ENCODE results near the gene PARN. TPM values are rescaled to one million over a fixed set of nuclear protein-coding genes. Genes with fewer than 3 reads are reported as not detected.

Gene PARN
- total and polyA plus RNA-seq, 2 of the 8 experiments (the other 6 are each of a cell fraction or from before 2014, with no cell fraction given) = 24.5 to 44.6 TPM

DNA sequence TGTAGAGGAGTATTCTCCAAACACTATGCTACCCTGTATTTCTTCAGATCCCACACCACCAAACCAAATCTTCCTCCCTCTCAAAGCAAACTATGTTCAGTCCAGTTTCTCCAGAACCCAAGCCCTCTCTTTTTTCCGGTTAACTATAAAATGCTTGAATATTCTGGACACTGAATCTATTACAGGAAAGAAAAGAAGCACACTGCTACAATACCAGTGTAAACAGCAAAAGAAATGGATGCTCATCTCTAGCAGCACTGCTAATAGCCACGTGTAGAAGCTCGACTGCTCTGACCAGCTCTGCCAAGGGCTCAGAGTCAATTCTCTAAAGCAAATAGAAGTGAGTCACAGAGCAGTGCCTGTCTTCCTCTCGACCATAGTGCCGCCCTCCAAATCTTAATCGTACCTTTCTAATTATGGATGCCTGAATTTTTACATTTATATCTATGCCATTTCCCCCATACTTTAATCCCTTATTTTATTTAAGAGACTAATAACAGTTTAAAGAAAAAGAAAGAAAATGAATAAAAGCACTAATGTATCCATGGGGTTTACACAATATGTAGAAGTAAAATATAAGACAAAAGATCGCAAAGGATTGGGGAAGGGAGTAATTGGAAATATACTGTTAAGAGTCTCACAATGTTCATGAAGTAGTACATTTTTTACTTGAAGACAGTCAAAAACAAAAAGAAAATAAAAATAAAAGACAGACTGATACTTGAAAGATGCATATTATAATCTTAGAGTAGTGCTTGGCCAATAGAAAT, 154.5 kb downstream of the PARN start:
- Histone ChIP-seq H3K4me3 (ENCODE audit: extremely low read depth in 1 of 4, insufficient read depth in 2 of 4, low read depth in 3 of 4, low read length in 4 of 4) (no peak overlapping the region), H4K8ac (ENCODE audit: extremely low read depth, insufficient read depth, low read length) (no peak overlapping the region), H3K4ac (replicated peaks; ENCODE audit: insufficient read length, low read depth, low read length) (no peak overlapping the region), H2BK12ac (ENCODE audit: low read depth, low read length) (no peak overlapping the region), H3K18ac (ENCODE audit: extremely low read depth, low read length) (no peak overlapping the region), H2BK15ac (ENCODE audit: low read length) (no peak overlapping the region), H4K5ac (ENCODE audit: insufficient read length, low read depth, low read length) (no peak overlapping the region), H3K14ac (ENCODE audit: insufficient read length) (no peak overlapping the region), H3K27me3 (replicated peaks in 1 of 4; ENCODE audit: control insufficient read depth in 3 of 4, extremely low read depth in 1 of 4, insufficient read depth in 3 of 4, low read length in 3 of 4) (no peaks in the 10 kb centered on the region), H2BK20ac (ENCODE audit: low read length) (no peak overlapping the region), H3K23me2 (ENCODE audit: low read depth, low read length) (no peaks in the 10 kb centered on the region), H3K79me2 (ENCODE audit: control insufficient read depth in 1 of 2, insufficient read depth in 2 of 2, low read length in 2 of 2) (no peaks in the 10 kb centered on the region), H2BK5ac (ENCODE audit: low read depth, low read length) (no peak overlapping the region), H3K9ac (replicated peaks in 1 of 4; ENCODE audit: extremely low read depth in 1 of 4, low read depth in 3 of 4, low read length in 3 of 4) (no peak overlapping the region), H3K27ac (ENCODE audit: low read depth, low read length) (no peak overlapping the region), H2AFZ (ENCODE audit: low read length) (no peak overlapping the region), H3K23ac (ENCODE audit: insufficient read length) (no peak overlapping the region), H3K9me3 (ENCODE audit: insufficient read depth in 2 of 2, low read depth in 1 of 2, low read length in 1 of 2) (peaks cover 0 to 4% of the 10 kb centered on the region in 2 experiments; a peak in 1 of 4 replicates), H2AK5ac (ENCODE audit: low read depth, low read length) (no peak overlapping the region), H2BK120ac (replicated peaks; ENCODE audit: low read depth, low read length) (no peak overlapping the region), H4K91ac (replicated peaks; ENCODE audit: insufficient read length, low read length) (no peak overlapping the region), H3K4me2 (ENCODE audit: insufficient read depth in 1 of 2, low read depth in 2 of 2, low read length in 2 of 2) (no peak overlapping the region), H4K20me1 (replicated peaks in 1 of 2; ENCODE audit: control insufficient read depth in 1 of 2, insufficient read depth in 2 of 2, low read length in 2 of 2) (no peaks in the 10 kb centered on the region), H3K56ac (replicated peaks; ENCODE audit: insufficient read length, low read depth, low read length) (no peak overlapping the region), H3K79me1 (ENCODE audit: low read depth, low read length) (no peaks in the 10 kb centered on the region; the same call in 1 of the 2 replicates), H3K36me3 (ENCODE audit: control insufficient read depth in 2 of 4, insufficient read depth in 4 of 4, low read length in 3 of 4) (peaks cover 0 to 14% (median 5%) of the 10 kb centered on the region in 4 experiments; a peak in 3 of 8 replicates), H3K4me1 (replicated peaks in 1 of 4; ENCODE audit: control insufficient read depth in 3 of 4, insufficient read depth in 4 of 4, low read length in 3 of 4) (no peaks in the 10 kb centered on the region)
- TF ChIP-seq JUND (IDR thresholded peaks at IDR 0.05; ENCODE audit: low read length) (no peak), KDM1A (IDR thresholded peaks at IDR 0.05; ENCODE audit: borderline replicate concordance, low read length) (no peak), ASH2L (IDR thresholded peaks at IDR 0.05; ENCODE audit: low read length) (no peak), TAF1 (IDR thresholded peaks at IDR 0.05; ENCODE audit: low read depth, low read length) (no peak), YY1 (IDR thresholded peaks at IDR 0.05; ENCODE audit: low read depth, low read length) (no peak), BCL11A (IDR thresholded peaks at IDR 0.05; ENCODE audit: low read depth in 2 of 2, low read length in 2 of 2) (no peak), NRF1 (IDR thresholded peaks at IDR 0.05; ENCODE audit: low read depth, low read length) (no peak), JUN (IDR thresholded peaks at IDR 0.05; ENCODE audit: low read depth, low read length) (no peak), POU5F1 (IDR thresholded peaks at IDR 0.05; ENCODE audit: low read depth, low read length) (no peak)
- FAIRE-seq (no peak), DNase-seq (ENCODE audit: low read depth in 1 of 2, low spot score in 2 of 2) (no peak)
- CTCF ChIA-PET (ENCODE audit: partially characterized antibody) = interaction anchor here (1.8 kb wide), 1 partner anchor 12 kb away, joined by 12 read pairs; no protein-coding TSS in a partner anchor
- POLR2A ChIA-PET (ENCODE audit: partially characterized antibody) = no interaction called here
- 82% methylated on average over 7 of the region's 7 CpGs; no CpG with 5 or more reads in 1 of the 2 experiments for WGBS, 2 experiments (ENCODE audit: extremely low coverage in 1 of 2, insufficient coverage in 1 of 2, insufficient read length in 1 of 2, insufficient replicate concordance in 2 of 2, low coverage in 1 of 2, low lambda C conversion rate in 2 of 2, missing lambda C conversion rate in 1 of 2)
